GM19025 (cell line): ENCODE measurements around the gene ALS2CL.

Experiments used
- ATAC-seq: cut with Tn5 transposase; IDR thresholded peaks from one replicate; pipeline ENCODE4 v1.9.1; 2021; ENCODE audit warnings: mild to moderate bottlenecking, low read depth, moderate library complexity; ENCODE audit not compliant: unreplicated experiment

The ALS2CL gene

DNA sequence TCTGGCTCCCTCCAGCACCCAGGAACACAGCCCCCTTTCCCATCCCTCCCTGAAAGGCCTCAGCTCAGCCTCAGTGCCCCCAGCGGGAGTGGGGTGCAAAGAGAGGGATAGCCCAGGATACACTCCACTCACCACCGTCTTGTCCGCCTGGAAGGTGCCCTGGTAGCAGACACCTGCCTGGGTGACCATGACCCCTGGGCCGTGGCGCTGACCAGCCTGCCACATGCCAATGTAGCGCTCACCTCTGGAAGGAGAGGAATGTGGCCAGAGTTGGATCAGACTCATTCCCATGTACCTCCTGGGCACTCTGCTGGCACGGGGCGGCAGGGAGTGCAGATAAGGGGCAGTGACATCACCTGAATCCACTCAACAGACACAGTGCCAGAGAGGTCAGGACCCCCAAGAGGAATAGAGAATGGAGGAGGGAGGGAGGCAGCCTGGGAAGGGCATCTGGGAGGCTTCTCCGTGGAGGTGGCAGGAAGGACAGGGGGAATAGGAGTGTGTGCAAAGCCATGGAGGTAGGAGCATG, 13.1 kb downstream of the ALS2CL start:
- no peak for ATAC-seq

DNA sequence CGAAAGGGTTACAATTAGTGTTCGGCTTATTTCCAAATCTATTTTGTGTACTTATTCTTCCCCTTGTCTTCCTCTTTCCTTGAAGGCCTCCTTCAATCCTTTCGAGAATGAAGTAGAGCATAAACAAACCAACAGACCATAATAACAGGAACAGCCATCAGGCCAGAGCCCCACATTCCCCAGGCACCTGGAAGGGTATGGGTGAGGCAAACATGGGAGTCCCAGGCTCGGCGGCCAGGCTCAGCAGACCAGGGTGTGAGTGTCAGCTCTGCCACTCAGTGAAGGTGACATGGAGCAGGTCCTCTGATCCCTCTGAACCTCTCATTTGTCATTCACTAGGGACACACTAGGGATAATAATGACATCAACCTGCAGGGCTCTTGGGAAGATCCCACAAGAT, 13.8 kb downstream of the ALS2CL start:
- no peak for ATAC-seq

- no peak for ATAC-seq
Observed at GRCh38 chr3:46678280-46678679, 15.2 kb downstream of the ALS2CL start.

GRCh38 chr3:46677411-46677726, 16.1 kb downstream of the ALS2CL start:
- ATAC-seq, result no peak

GRCh38 chr3:46676601-46677410, 16.7 kb downstream of the ALS2CL start:
- ATAC-seq, result no peak

- no peak for ATAC-seq
Observed at GRCh38 chr3:46675843-46676567, 17.5 kb downstream of the ALS2CL start.

DNA sequence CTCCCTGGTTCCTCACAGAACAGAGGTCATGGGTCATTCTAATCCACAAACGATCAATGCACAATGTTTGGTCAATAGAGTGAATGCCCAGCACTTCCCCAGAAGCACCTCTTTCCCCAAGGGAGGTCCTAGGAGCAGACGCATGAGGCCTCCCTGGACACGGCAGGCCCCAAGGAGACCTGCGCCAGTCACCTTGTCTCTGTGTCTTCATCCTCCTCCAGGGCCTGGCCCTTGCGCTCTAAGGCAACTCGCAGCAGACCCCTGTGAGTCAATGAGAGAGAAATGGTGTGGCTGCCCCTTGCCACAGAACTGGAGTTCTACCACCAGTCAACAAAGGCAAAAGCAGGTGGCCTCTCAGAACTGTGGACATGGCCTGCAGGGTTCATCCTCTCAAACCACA, 18.1 kb downstream of the ALS2CL start:
- no peak for ATAC-seq

DNA sequence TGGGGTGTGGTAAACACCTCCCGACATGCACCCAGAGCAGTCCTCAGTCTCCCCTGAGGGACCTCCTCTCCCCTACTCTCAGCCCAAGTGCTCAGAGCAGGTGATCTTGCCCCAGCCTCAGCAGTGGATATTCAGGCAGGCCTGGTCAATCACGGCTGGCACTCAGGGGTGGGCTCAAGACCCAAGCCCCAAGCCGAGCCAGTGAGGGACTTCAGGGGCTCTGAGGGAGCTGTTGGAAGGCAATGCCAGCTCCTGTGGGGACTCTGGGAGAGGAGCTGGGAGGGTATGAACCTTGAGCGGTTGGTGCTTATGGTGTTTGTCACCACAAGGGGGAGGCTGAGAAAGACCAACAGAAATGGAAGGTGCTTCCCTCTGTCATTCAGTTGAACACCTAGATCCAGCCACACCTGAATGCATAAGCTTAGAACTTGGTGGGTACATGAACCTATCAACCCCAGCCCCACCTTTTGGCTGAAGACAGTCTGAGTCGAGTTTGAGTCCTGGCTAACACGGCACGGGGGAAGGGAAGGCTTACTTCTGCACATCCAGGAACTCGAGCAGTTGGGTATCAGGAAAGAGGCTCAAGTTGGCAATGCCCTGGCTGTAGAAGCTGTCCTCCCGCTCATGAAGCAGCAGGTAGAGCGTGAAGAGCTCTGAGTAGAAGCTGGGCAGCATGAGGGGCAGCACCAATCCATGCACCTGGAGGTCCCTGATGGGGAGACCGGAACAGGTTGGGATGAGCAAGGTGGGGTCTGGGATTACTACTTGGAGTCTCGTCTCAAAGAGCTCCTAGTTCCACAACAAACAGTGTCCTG, 19.2 kb downstream of the ALS2CL start:
- ATAC-seq, result no peak

DNA sequence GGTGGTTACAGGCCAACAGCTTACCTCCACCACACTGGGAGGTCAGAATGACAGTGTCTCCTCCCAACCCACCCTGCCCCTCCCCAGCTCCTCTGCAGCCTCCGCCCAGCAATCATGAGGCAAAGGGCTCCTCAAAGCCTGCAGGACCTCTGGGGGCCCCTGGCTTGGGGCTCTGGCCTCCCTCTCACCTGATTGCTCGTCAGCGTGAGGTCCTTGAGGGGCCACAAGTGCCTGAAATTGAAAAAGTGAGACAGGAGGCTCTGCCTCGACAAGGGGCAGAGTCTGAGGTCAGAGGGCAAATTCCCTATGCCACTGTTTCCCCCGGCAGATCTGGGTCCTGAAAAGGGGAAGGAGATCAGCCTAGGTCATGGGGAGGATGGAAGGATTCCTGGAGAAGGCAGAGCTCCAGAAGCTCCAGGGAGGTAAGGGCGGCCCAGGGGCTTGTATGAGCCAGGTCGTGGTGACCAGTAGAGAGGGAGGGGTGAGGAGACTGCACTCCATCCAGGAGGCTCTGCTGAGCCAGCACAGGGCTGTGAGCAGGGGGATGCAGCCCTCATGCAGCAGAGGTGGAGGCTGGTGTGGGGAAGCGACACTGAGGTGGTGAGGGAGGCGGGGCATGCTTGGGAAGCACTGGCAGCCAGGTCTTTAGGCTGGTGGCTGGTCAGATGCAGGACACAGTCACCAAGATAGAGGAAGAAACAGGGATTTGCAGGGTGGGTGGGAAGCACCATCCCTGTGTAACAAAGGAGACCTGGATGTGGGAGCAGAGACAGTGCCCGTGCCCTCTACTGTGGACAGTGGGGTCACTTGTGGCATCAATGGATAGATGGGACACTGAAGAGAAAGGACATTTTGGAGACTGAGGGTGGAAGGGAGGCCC, 20.1 kb downstream of the ALS2CL start:
- no peak for ATAC-seq

DNA sequence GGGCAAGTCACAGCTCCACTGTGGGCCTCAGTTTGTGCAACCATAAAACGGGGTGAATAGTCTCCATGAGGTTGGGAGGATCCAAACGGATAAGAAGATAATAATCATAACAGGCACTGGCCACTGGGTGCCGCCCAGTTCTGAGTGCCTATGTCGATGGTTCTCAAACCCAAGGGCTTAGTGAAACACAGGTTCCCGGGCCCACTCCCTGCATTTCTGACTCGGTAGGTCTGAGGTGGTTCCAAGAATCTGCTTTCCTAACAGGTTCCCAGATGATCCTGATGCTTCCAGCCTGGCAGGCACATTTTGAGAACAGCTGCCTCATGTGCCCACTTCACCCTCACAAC, 21.2 kb downstream of the ALS2CL start:
- ATAC-seq, result no peak

- ATAC-seq, result no peak
Observed at GRCh38 chr3:46671541-46672348, 21.7 kb downstream of the ALS2CL start.

DNA sequence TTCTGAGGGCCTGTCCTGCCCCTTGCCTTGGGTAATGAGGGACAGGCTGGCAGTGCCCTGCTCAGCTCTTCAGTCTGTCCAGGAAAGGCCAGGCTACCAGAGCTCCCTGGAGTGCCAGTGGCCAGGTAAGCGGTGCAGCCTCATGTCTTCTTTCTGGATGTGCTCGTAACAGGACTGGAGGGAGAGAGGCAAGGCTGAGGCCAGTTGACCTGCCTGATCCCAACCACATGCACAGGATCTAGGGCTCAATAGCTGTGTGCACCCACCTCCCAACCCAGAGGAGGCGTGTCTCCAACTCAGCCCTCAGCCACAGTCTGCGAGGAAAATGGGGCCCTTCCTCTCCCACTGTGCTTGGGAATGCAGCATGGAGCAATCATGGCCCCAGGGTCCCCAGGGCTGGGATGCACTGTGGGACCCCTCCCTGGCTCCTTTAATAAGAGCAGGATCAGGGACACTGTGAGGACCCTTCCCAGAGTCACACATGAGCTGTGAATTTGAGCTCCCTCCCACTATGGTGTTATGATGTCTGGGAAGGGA, 22.5 kb downstream of the ALS2CL start:
- no peak for ATAC-seq

- no peak for ATAC-seq
Observed at GRCh38 chr3:46670000-46670890, 23.2 kb downstream of the ALS2CL start.

- ATAC-seq, result no peak
Observed at GRCh38 chr3:46669191-46669999, 24.1 kb downstream of the ALS2CL start.

GRCh38 chr3:46668591-46668990, 24.9 kb downstream of the ALS2CL start:
- no peak for ATAC-seq

DNA sequence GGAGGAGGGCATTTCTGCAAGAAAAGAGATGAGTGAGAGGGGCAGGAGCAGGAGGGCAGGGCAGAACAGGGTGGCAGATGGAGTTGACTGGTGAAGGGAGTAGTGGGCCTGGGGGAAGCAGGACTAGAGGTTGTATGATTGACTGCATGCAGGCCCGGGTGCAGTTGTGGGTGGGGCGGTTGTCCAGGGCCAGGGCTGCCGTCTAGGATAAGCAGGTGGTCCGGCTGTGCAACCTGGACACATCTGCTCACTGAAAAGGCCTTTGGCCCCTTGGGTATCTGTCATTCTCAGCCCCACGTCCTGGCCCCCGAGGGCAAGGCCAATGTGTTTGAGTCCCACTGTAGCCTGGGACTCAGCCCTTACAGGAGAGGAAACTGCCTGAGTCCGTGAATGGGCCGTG, 25.4 kb downstream of the ALS2CL start:
- no peak for ATAC-seq

GRCh38 chr3:46667657-46668056, 25.8 kb downstream of the ALS2CL start:
- ATAC-seq, result no peak
